HG03354 (cell line): ENCODE results near the gene NFE2L1.
"Not testable (repeated sequence)": the region's sequence is repeated elsewhere in the genome, so short reads cannot be mapped to it uniquely, and the experiment has no call there.

Source experiments
- ATAC-seq: cut with Tn5 transposase; IDR thresholded peaks from one replicate; pipeline ENCODE4 v1.9.1; 2021; ENCODE audit warnings: mild to moderate bottlenecking; ENCODE audit not compliant: unreplicated experiment, poor library complexity, severe bottlenecking

The NFE2L1 gene

GRCh38 chr17:48066192-48066591, 18.0 kb downstream of the NFE2L1 start:
- ATAC-seq = no peak

DNA sequence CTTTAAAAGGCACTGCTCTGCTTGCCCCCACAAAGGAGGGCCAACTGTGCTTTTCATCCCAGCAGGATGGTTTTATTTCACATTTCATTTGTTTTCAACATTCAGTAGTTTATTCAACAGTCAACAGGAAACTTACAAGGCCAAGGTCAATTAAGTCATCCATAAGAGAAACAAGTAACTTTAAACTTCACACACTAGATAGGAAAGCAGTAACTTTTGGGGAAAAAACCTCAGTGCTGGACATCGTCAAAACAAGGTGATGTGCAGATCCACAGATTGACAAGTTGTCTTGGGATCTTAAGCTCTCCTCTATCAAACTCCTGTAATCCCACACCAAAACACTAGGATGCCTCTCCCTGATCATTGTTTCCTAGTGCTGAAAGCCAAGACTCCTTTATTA, 18.5 kb downstream of the NFE2L1 start:
- ATAC-seq = no peak

DNA sequence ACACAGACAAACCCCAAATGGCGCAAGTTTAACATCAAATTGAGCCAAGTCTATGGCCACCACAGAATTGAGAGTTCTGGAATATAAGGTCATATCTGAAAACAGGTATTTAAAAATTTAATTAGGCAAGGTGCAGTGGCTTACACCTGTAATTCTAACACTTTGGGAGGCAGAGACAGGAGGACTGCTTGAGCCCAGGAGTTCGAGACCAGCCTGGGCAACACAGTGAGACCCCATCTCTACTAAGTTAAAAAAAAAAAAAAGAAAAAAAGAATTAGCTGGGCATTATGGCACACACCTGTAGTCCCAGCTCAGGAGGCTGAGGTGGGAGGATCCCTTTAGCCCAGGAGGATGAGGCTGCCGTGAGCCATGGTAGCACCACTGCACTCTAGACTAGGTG, 19.1 kb downstream of the NFE2L1 start:
- ATAC-seq = no peak

- not testable (repeated sequence) for ATAC-seq
These were observed 19.6 kb downstream of the NFE2L1 start for GRCh38 chr17:48067808-48068207.

- ATAC-seq = no peak
These were observed 20.4 kb downstream of the NFE2L1 start for GRCh38 chr17:48068491-48068961.

DNA sequence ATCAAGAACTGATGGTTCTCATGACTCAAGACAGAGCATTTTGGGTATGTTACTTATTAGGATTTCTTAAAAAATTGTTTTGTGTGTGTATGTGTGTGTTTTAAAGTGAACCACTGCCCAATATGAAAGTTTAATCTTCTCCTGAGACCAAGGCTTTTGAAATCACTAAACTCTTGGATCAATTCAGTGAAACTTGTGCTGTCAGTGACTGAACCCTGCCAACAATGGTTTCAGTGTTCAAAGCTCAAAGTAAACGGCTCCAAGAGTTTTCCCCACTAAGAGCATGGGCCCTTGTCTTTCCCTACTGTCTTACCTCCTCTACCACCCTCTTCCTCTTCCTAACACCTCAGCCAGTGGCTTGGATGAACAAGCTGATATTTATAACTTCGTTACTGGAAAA, 22.0 kb downstream of the NFE2L1 start:
- no peak for ATAC-seq

DNA sequence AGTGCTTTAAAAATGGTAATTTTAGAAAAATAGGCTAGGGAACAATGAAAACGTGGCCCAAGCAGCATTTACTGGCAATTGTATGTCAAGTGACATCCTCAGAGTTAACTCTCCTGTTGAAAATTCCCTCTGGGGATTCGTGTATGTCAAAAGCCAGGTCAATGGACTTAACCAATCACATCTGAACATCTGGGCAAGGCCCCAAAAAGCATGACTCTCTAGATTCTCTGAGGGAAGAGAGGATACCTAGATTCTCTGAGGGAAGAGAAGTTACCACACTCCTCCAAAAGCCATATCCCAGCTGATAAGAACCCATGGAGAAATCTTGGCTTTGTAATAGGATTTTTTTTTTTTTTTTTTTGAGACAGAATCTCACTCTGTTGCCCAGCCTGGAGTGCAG, 23.5 kb downstream of the NFE2L1 start:
- ATAC-seq = no peak

DNA sequence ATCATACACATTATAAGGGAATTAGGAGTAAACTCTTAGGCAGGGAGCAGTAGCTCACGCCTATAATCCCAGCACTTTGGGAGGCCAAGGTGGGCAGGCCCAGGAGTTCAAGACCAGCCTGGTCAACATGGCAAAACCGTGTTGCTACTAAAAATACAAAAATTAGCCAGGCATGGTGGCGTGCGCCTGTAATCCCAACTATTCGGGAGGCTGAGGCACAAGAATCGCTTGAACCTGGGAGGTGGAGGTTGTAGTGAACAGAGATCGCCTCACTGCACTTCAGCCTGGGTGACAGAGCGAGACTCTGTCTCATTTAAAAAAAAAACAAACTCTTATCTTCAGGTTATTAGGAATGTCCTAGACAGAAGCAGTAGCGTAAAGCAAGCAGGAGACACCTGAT, 24.7 kb downstream of the NFE2L1 start:
- ATAC-seq = not testable (repeated sequence)

- not testable (repeated sequence) for ATAC-seq
These were observed 25.5 kb downstream of the NFE2L1 start for GRCh38 chr17:48073566-48074094.

DNA sequence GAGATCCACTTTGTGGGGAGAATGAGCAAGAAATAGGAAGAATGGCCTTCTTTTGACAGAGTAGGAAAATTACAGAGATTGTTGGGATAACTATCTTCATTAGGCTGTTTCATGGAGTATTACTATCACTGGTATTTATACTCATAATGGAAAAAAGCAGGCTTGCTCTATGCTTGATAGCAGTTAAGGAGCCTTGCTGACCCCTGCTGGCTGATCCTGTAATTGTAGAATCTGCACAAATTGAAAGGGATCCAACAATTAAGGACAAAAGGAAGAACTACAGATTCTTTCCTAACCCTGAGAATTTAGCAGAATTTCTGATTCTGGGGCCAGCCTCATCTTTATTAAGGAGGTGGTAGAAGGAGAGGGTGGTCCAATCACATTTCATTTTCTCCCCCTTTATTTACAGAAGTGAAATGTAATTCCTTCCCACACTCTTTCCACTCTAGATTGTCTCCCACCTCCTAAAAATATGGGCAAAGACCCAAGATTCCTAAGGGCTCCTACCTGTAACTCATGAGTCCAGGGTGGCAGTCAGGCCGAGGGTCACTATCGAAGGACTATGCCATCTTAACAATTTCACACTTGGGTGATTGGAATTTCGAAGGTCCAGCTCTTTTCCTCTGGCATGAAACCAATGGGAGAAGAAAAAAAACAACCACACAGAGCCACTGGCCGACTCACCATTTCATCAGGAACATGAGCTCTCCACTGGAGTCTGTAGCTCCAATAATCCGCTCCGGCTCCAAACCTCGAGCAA, 26.3 kb downstream of the NFE2L1 start:
- no peak for ATAC-seq

GRCh38 chr17:48077152-48077551, 29.0 kb downstream of the NFE2L1 start:
- ATAC-seq = not testable (repeated sequence)

DNA sequence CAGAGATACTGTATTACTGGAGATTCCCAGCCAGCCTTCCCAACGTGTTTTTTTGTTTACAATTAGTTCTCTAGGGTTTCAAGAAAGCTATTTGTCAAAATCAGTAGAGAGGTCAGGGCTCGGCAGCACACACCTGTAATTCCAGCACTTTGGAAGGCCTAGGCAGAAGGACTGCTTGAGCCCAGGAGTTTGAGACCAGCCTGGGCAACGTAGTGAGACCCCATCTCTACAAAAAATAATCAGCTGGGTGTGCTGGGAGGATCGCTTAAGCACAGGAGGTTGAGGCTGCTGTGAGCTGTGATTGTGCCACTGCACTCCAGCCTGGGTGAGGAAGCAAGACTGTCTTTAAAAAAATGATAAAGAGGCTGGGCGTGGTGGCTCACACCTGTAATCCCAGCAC, 33.7 kb downstream of the NFE2L1 start:
- no peak for ATAC-seq

DNA sequence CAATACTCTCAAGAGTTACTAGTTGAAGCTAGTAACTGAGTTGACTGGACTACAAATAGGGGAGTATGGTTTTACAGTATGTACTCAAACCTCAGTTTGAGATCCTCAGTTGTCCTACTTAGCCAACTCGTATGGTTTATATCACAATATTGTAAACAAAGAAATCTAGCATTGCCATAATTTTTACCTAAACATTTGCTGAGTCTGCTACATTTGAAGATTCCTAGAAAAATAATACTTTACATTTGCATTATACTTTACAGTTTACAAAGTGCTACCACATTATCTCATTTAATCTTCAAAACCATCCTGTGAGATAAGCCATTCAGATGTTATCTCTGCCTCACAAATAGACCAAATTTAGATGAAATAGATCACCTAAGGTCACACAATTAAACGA, 36.8 kb downstream of the NFE2L1 start:
- ATAC-seq = no peak

DNA sequence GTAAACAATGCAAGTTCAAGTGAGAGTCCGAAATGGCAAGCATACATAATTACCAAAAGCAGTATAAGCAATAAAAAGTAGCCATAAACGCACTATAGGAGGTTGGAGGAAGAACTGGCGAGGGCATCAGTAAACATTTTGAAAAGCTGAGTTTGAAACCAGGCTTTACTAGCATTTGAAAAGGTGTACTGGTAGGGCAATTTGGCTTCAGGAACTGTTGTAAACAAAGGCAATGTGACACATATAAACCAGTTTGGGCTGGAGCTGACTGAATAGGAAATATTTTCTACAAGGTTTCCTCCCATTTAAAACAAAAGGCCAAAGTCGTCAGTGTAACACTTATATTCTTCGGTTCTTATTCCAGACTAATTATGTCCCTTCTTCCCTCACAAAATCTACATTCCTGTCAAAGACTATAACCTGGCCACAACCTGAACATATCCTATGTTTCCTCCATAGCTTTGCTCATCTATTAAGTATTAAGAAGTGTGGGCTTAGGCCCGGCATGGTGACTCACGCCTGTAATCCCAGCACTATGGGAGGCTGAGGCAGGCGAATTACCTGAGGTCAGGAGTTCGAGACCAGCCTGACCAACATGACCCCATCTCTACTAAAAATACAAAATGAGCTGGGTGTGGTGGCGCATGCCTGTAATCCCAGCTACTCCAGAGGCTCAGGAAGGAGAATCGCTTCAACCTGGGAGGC, 45.3 kb downstream of the NFE2L1 start:
- no peak for ATAC-seq

DNA sequence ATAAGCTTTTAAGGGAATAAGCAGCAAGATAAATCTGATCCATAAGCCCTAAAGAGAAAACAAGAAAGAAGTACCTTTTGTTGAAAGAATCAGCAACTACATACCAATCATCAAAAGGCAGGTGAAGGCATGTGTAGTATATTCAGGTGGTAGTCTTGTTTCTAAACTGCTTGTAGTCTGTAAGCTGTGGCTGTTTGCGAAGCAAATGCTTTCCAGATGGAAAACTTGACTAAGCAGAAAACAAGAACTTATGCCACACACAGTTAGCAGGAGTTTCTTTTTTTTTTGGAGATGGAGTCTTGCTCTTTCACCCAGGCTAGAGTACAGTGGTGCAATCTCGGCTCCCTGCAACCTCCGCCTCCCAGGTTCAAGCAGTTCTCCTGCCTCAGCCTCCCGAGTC, 47.5 kb downstream of the NFE2L1 start:
- ATAC-seq = no peak

GRCh38 chr17:48100160-48100559, 52.0 kb downstream of the NFE2L1 start:
- ATAC-seq = no peak

DNA sequence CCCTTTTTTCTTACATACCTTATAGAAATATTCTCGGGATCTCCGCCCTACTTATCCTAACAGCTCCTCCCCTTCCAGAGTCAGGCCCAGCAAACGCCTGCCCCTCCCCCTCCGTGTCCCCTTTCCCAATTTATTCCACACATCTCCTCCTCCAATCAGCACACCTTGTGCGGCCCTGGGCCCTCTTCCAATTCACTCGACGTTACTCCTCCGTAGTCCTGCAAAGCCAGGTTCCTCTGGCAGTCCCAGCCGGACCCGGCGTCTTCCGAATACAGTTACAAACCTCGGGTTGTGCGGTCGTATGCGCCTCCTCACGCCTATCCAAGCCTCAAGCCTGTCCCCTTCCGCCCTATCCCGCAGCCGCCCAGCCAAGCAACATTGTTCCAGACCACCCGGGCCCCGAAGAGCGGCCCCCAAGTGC, 52.4 kb downstream of the NFE2L1 start:
- no peak for ATAC-seq

- peak; percentile 88 for ATAC-seq
These were observed 53.0 kb downstream of the NFE2L1 start, which contains the start of gene CBX1 for GRCh38 chr17:48101012-48101720. CBX1 (minus strand) TSS chr17:48101478; CDS start chr17:48077004, 24,474 bp downstream.

- no peak for ATAC-seq
These were observed 54.0 kb downstream of the NFE2L1 start for GRCh38 chr17:48102043-48102750.
